ENCODE results near the gene SLFN12L.
"Not testable (repeated sequence)": the region's sequence is repeated elsewhere in the genome, so short reads cannot be mapped to it uniquely, and the experiment has no call there.

Gene SLFN12L

DNA sequence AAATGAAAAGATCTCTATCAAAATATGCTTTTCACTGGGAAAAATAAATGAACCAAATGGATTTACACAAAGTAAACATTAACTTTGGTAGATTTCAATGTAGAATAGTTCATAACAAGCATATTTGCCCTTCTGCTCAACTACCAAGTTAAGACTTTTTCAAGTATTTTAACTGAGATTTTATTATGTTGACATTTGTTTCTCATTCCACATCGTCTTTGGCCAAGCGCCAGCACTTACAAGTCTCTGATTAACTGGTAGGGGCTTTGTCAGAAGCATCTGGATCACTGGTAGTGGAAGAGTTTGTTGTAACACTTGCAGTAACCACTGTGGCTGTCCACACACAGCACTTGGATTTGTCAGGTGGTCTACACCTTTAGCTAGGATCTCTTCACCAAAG lies 22.9 kb downstream of the SLFN12L start:
- TF ChIP-seq CTCF (IDR thresholded peaks at IDR 0.05; ENCODE audit: low read depth, low read length) (no peak), EZH2phosphoT487 (IDR thresholded peaks at IDR 0.05; ENCODE audit: low read depth) (no peak)
- Histone ChIP-seq H3K9ac (ENCODE audit: low read length) (no peak overlapping the region), H3K9me3 (ENCODE audit: insufficient read depth, low read length) (no peaks in the 10 kb centered on the region), H3K4me2 (ENCODE audit: low read length) (no peak overlapping the region), H3K4me1 (ENCODE audit: low read length) (no peaks in the 10 kb centered on the region), H3K27ac (ENCODE audit: low read length) (no peak overlapping the region), H3K27me3 (ENCODE audit: low read depth, low read length) (no peaks in the 10 kb centered on the region), H3K36me3 (replicated peaks; ENCODE audit: low read depth, low read length) (no peaks in the 10 kb centered on the region), H3K79me2 (ENCODE audit: low read length) (no peaks in the 10 kb centered on the region), H4K20me1 (ENCODE audit: insufficient read depth, low read length) (no peaks in the 10 kb centered on the region), H2AFZ (ENCODE audit: low read depth, low read length) (no peak overlapping the region), H3K4me3 (ENCODE audit: low read length) (no peak overlapping the region)

DNA sequence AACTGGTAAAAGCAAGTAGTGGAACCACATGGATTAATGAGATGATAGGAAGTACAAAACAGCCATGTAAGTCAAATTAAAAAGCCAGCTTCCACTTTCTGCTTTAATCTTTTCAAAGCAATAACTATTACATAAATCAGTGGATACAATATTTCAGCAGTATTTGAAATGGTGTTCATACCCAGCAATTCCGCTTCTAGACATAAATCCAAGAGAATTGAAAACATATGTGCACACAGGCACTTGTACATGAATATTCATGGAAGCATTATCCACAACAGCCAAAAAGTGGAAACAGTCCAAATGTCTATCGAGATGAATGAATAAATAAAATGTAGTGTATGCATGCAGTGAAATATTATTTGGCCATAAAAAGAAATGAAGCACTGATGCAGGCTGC lies 27.4 kb downstream of the SLFN12L start:
- Histone ChIP-seq H3K4me1 (ENCODE audit: low read length) (no peaks in the 10 kb centered on the region), H3K9me3 (ENCODE audit: insufficient read depth, low read length) (no peaks in the 10 kb centered on the region), H3K4me2 (ENCODE audit: low read length) (no peak overlapping the region), H3K79me2 (ENCODE audit: low read length) (no peaks in the 10 kb centered on the region), H3K27me3 (ENCODE audit: low read depth, low read length) (no peaks in the 10 kb centered on the region), H2AFZ (ENCODE audit: low read depth, low read length) (no peak overlapping the region), H3K4me3 (ENCODE audit: low read length) (no peak overlapping the region), H3K36me3 (replicated peaks; ENCODE audit: low read depth, low read length) (no peaks in the 10 kb centered on the region), H4K20me1 (ENCODE audit: insufficient read depth, low read length) (no peaks in the 10 kb centered on the region), H3K27ac (ENCODE audit: low read length) (no peak overlapping the region), H3K9ac (ENCODE audit: low read length) (no peak overlapping the region)
- no peak for TF ChIP-seq EZH2phosphoT487 (IDR thresholded peaks at IDR 0.05; ENCODE audit: low read depth)
- TF ChIP-seq CTCF (IDR thresholded peaks at IDR 0.05; ENCODE audit: low read depth, low read length) = no peak

DNA sequence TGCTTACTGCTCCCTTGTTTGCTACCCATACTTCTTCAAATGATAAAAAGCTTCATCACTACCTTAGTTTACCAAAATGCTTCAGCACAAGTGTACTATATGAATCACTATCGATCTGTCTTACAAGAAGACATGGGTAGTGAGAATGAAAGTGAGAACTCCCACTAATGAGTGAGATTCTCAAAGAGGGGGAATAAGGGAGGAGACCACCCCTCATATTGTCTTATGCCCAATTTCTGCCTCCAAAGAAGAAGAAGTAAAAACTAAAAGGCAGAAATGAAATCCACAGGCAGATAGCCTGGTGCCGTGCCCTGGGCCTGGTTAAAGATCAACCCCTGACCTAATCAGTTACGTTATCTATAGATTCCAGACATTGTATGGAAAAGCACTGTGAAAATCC lies 29.8 kb downstream of the SLFN12L start:
- not testable (repeated sequence) for H3K27ac ChIP-seq (ENCODE audit: low read length); H3K4me1 ChIP-seq (ENCODE audit: low read length); H3K9me3 ChIP-seq (ENCODE audit: insufficient read depth, low read length); H3K4me3 ChIP-seq (ENCODE audit: low read length); H3K27me3 ChIP-seq (ENCODE audit: low read depth, low read length); H4K20me1 ChIP-seq (ENCODE audit: insufficient read depth, low read length); H3K79me2 ChIP-seq (ENCODE audit: low read length); H2AFZ ChIP-seq (ENCODE audit: low read depth, low read length); H3K36me3 ChIP-seq (replicated peaks; ENCODE audit: low read depth, low read length); H3K4me2 ChIP-seq (ENCODE audit: low read length); H3K9ac ChIP-seq (ENCODE audit: low read length)

DNA sequence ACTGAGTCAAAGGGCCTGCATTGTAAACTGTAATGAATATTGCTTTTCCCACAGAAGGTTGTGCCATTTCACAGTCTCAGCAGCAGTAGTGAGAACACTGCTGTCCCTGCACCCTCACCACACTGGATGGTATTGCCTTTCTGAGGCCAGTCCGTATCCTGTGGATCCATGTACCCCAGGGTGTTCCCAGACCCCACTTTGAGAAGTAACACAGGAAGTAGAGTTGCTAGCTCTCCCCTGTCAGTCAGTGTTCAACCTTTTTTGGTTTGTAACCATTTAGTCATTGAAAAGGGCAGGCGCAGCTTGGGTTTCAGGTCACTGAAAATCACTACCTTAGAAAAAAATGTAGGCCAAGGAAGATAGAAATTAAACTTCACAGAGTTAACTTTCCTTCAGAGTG lies 37.9 kb downstream of the SLFN12L start:
- no peak overlapping the region for H3K4me2 ChIP-seq (ENCODE audit: low read length)
- H3K27me3 ChIP-seq (ENCODE audit: low read depth, low read length) = no peaks in the 10 kb centered on the region
- H3K4me3 ChIP-seq (ENCODE audit: low read length) = no peak overlapping the region
- TF ChIP-seq EZH2phosphoT487 (IDR thresholded peaks at IDR 0.05; ENCODE audit: low read depth) = no peak
- no peak for TF ChIP-seq CTCF (IDR thresholded peaks at IDR 0.05; ENCODE audit: low read depth, low read length)
- no peaks in the 10 kb centered on the region for H3K36me3 ChIP-seq (replicated peaks; ENCODE audit: low read depth, low read length)
- H3K4me1 ChIP-seq (ENCODE audit: low read length) = no peaks in the 10 kb centered on the region
- H3K79me2 ChIP-seq (ENCODE audit: low read length) = no peaks in the 10 kb centered on the region
- no peaks in the 10 kb centered on the region for H3K9me3 ChIP-seq (ENCODE audit: insufficient read depth, low read length)
- no peaks in the 10 kb centered on the region for H4K20me1 ChIP-seq (ENCODE audit: insufficient read depth, low read length)
- no peak overlapping the region for H3K27ac ChIP-seq (ENCODE audit: low read length)
- no peak overlapping the region for H3K9ac ChIP-seq (ENCODE audit: low read length)
- no peak overlapping the region for H2AFZ ChIP-seq (ENCODE audit: low read depth, low read length)
